GM23338 (cell line): ENCODE data around the gene VEGFA. TPM values are rescaled to one million over a fixed set of nuclear protein-coding genes. Genes with fewer than 3 reads are reported as not detected.

Experiments used
- ATAC-seq: fragments of 200-7000 bp; cut with Tn5 transposase; 3 replicates; pipeline ENCODE4 v1.9.1; 2020
- DNase-seq: peaks from one replicate; pipeline ENCODE4 v3.0.0-alpha.2; 2015; ENCODE audit warnings: low spot score
- H2AFZ ChIP-seq: fragments of 200-600 bp; sonication (generic); 2 replicates; pipeline ENCODE4 v1.8.0; 2016; ENCODE audit warnings: antibody characterized with exemption, mild to moderate bottlenecking, moderate library complexity
- H3F3A ChIP-seq: fragments of 200-600 bp; sonication (generic); replicated peaks from 2 replicates; pipeline ENCODE4 v1.8.0; 2017; ENCODE audit warnings: antibody characterized with exemption, mixed run types, low read depth
- H3K27ac ChIP-seq: fragments of 200-600 bp; sonication (generic); 2 replicates; pipeline ENCODE4 v1.6.1; 2016; ENCODE audit warnings: low read depth
- H3K27me3 ChIP-seq: fragments of 200-600 bp; sonication (generic); 2 replicates; pipeline ENCODE4 v1.8.0; 2016; ENCODE audit warnings: mild to moderate bottlenecking, mixed run types, moderate library complexity; ENCODE audit not compliant: insufficient read depth
- H3K36me3 ChIP-seq: fragments of 200-600 bp; sonication (generic); 2 replicates; pipeline ENCODE4 v1.8.0; 2016; ENCODE audit warnings: mild to moderate bottlenecking; ENCODE audit not compliant: insufficient read depth
- H3K4me1 ChIP-seq: fragments of 200-600 bp; sonication (generic); 2 replicates; pipeline ENCODE4 v1.8.0; 2016; ENCODE audit warnings: mild to moderate bottlenecking, moderate library complexity; ENCODE audit not compliant: insufficient read depth
- H3K4me2 ChIP-seq: fragments of 200-600 bp; sonication (generic); 2 replicates; pipeline ENCODE4 v1.7.1; 2017; ENCODE audit warnings: mixed run types
- H3K4me3 ChIP-seq: fragments of 200-600 bp; sonication (generic); 2 replicates; pipeline ENCODE4 v1.6.1; 2016; ENCODE audit warnings: mixed run types
- H3K79me2 ChIP-seq: fragments of 200-600 bp; sonication (generic); replicated peaks from 2 replicates; pipeline ENCODE4 v1.8.0; 2017; ENCODE audit warnings: mild to moderate bottlenecking; ENCODE audit not compliant: insufficient read depth
- H3K9me2 ChIP-seq: fragments of 200-600 bp; sonication (generic); 2 replicates; pipeline ENCODE4 v1.8.0; 2017; ENCODE audit not compliant: insufficient read depth
- H4K20me1 ChIP-seq: fragments of 200-600 bp; sonication (generic); replicated peaks from 2 replicates; pipeline ENCODE4 v1.8.0; 2017; ENCODE audit warnings: mild to moderate bottlenecking; ENCODE audit not compliant: insufficient read depth
- H3K27ac Mint-ChIP-seq: 2 replicates; pipeline ENCODE4 v1.8.0; 2020; ENCODE audit warnings: inconsistent platforms, mild to moderate bottlenecking, moderate library complexity, mixed read lengths
- H3K27me3 Mint-ChIP-seq: 3 replicates; pipeline ENCODE4 v1.8.0; 2022; ENCODE audit warnings: low read depth, mild to moderate bottlenecking, moderate library complexity, mixed read lengths, inconsistent platforms; ENCODE audit not compliant: insufficient read depth, poor library complexity
- H3K36me3 Mint-ChIP-seq: 3 replicates; pipeline ENCODE4 v1.8.0; 2021; ENCODE audit warnings: low read depth, mild to moderate bottlenecking, inconsistent platforms, moderate library complexity, mixed read lengths
- H3K4me1 Mint-ChIP-seq: 3 replicates; pipeline ENCODE4 v1.8.0; 2020; ENCODE audit warnings: mild to moderate bottlenecking, inconsistent platforms, mixed read lengths
- H3K4me3 Mint-ChIP-seq: 3 replicates; pipeline ENCODE4 v1.8.0; 2021; ENCODE audit warnings: moderate library complexity, mild to moderate bottlenecking, inconsistent platforms, mixed read lengths
- H3K9me3 Mint-ChIP-seq: 3 replicates; pipeline ENCODE4 v1.8.0; 2020; ENCODE audit warnings: moderate library complexity, mild to moderate bottlenecking, inconsistent platforms, mixed read lengths
- CREB1 ChIP-seq: fragments of 250-450 bp; sonication (Bioruptor Pico); IDR thresholded peaks from 2 replicates; pipeline ENCODE4 v1.5.0; 2020; ENCODE audit warnings: low read depth, mild to moderate bottlenecking, moderate library complexity
- CTCF ChIP-seq, 2 experiments: fragments of 200-600 bp in 1 of 2; sonication (generic) in 1 of 2; conservative IDR thresholded peaks; 2 replicates each; pipeline versions ENCODE4 v1.5.1 to v1.6.1; 2016 to 2017; ENCODE audit warnings: antibody characterized with exemption in 2 of 2, low read depth in 2 of 2, mild to moderate bottlenecking in 2 of 2, moderate library complexity in 1 of 2
- ETS1 ChIP-seq: IDR thresholded peaks from 2 replicates; pipeline ENCODE4 v1.6.1; 2016; ENCODE audit warnings: antibody characterized with exemption
- EZH2 ChIP-seq: fragments of 200-600 bp; sonication (generic); IDR thresholded peaks from one replicate; pipeline ENCODE4 v1.8.0; 2017; ENCODE audit warnings: antibody characterized with exemption, mild to moderate bottlenecking, low read depth; ENCODE audit not compliant: unreplicated experiment
- EZH2phosphoT487 ChIP-seq: fragments of 200-600 bp; sonication (generic); IDR thresholded peaks from one replicate; pipeline ENCODE4 v1.8.1; 2018; ENCODE audit warnings: antibody characterized with exemption; ENCODE audit not compliant: unreplicated experiment
- JUNB ChIP-seq: IDR thresholded peaks from one replicate; pipeline ENCODE4 v1.6.1; 2016; ENCODE audit warnings: antibody characterized with exemption; ENCODE audit not compliant: unreplicated experiment
- NANOG ChIP-seq: IDR thresholded peaks from 2 replicates; pipeline ENCODE4 v1.6.1; 2016; ENCODE audit warnings: antibody characterized with exemption, borderline replicate concordance
- POLR2AphosphoS5 ChIP-seq: IDR thresholded peaks from 2 replicates; pipeline ENCODE4 v1.6.1; 2016; ENCODE audit warnings: antibody characterized with exemption, low read depth
- REST ChIP-seq: IDR thresholded peaks from one replicate; pipeline ENCODE4 v1.6.1; 2018; ENCODE audit warnings: antibody characterized with exemption; ENCODE audit not compliant: unreplicated experiment
- STAT1 ChIP-seq: IDR thresholded peaks from one replicate; pipeline ENCODE4 v1.6.1; 2016; ENCODE audit warnings: antibody characterized with exemption; ENCODE audit not compliant: unreplicated experiment
- ZNF114 ChIP-seq: fragments of 250-450 bp; sonication (Bioruptor Pico); IDR thresholded peaks from 2 replicates; pipeline ENCODE4 v1.5.0; 2020; ENCODE audit warnings: mild to moderate bottlenecking, moderate library complexity
- ZNF331 ChIP-seq: fragments of 250-450 bp; sonication (Bioruptor Pico); IDR thresholded peaks from 2 replicates; pipeline ENCODE4 v1.5.0; 2020; ENCODE audit warnings: low read depth, mild to moderate bottlenecking, moderate library complexity
- ZNF462 ChIP-seq: fragments of 250-450 bp; sonication (Bioruptor Pico); IDR thresholded peaks from 2 replicates; pipeline ENCODE4 v1.5.0; 2020; ENCODE audit warnings: mild to moderate bottlenecking, moderate library complexity
- polyA plus RNA-seq: library from polyadenylated mRNA; unstranded; fragments of >200 nt; fragmentation: Nextera tagmentation; extraction: Ambion mirVana; gene quantifications from 2 replicates; pipeline ENCODE4 v1.2.1, GENCODE V29; 2016
- total RNA-seq: library from RNA; depleted of rRNA; stranded (reverse); fragments of >200 nt; shearing (Covaris generic); gene quantifications from 2 replicates; pipeline ENCODE4 v1.2.3, GENCODE V29; 2014

VEGFA gene
- total and polyA plus RNA-seq, 2 experiments from 2014 or later = 10.9 to 61.1 TPM

- Histone ChIP-seq H3K36me3 (no peaks in the 10 kb centered on the region), H4K20me1 (no peaks in the 10 kb centered on the region), H3K4me1 (no peaks in the 10 kb centered on the region), H3K4me2 (no peak overlapping the region), H3K4me3 (no peak overlapping the region), H3K27me3 (no peaks in the 10 kb centered on the region), H3K27ac (no peak overlapping the region), H3F3A (no peaks in the 10 kb centered on the region), H3K79me2 (no peaks in the 10 kb centered on the region), H2AFZ (no peak overlapping the region), H3K9me2 (no peaks in the 10 kb centered on the region)
- Mint-ChIP-seq H3K4me1 (peaks cover 2% of the 10 kb centered on the region; the same call in 1 of the 3 replicates), H3K27ac (no peak overlapping the region), H3K27me3 (peaks cover 4% of the 10 kb centered on the region), H3K4me3 (no peak overlapping the region), H3K9me3 (no peaks in the 10 kb centered on the region), H3K36me3 (no peaks in the 10 kb centered on the region)
- DNase-seq = no peak
- no peak for ATAC-seq
- TF ChIP-seq ZNF462 (CRISPR knock-in tag) (no peak), ETS1 (no peak), EZH2phosphoT487 (no peak), EZH2 (no peak), REST (no peak), NANOG (no peak), CREB1 (CRISPR knock-in tag) (no peak), JUNB (no peak), ZNF331 (CRISPR knock-in tag) (no peak), POLR2AphosphoS5 (no peak), ZNF114 (no peak), CTCF (conservative IDR thresholded peaks at IDR 0.05; ENCODE audit: low read depth in 2 of 2) (no peak), STAT1 (no peak)
Observed at GRCh38 chr6:43809417-43810305, 39.6 kb downstream of the VEGFA start.
